Activated CD4-positive, alpha-beta T cell treated with anti-CD3 and anti-CD28 coated beads, Interleukin-2, Interleukin-6, amounts not matched to agents 100 ng/mL and 50 ng/mL, durations not matched to agents 16 hours and 8 hours (primary cell): Measurements from ENCODE around the gene GNB1L.
A peak's percentile ranks its signal among the peaks of the same experiment; 100 is the strongest.

Experiments used
- DNase-seq: peaks from one replicate; pipeline ENCODE4 v3.0.0-alpha.2; 2020

The GNB1L gene

GRCh38 chr22:19875531-19876313, 21.0 kb upstream of the GNB1L start:
- DNase-seq = no peak

DNA sequence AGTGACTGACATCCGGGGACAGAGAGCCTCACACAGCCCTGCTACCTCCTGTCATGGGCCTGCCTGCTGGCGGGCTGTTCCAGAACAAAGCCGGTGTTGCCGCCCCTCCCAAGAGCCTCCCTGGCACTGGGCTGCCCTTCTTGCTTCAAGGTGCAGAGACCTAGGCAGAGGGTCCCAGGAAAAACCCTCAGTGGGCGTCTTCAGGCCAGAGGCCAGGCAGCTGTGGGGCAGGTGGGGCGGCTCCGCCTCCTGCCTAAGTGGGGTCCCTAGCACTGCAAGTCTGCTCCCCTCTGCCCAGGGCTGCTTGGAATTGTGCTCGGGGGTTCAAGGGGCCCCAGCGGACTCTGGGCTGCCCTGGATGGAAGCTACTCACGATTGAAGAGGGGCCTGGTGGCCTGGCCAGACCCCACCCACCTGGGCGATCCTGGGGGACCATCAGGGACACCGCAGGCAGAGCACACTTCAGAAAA, 20.4 kb upstream of the GNB1L start:
- DNase-seq = no peak

DNA sequence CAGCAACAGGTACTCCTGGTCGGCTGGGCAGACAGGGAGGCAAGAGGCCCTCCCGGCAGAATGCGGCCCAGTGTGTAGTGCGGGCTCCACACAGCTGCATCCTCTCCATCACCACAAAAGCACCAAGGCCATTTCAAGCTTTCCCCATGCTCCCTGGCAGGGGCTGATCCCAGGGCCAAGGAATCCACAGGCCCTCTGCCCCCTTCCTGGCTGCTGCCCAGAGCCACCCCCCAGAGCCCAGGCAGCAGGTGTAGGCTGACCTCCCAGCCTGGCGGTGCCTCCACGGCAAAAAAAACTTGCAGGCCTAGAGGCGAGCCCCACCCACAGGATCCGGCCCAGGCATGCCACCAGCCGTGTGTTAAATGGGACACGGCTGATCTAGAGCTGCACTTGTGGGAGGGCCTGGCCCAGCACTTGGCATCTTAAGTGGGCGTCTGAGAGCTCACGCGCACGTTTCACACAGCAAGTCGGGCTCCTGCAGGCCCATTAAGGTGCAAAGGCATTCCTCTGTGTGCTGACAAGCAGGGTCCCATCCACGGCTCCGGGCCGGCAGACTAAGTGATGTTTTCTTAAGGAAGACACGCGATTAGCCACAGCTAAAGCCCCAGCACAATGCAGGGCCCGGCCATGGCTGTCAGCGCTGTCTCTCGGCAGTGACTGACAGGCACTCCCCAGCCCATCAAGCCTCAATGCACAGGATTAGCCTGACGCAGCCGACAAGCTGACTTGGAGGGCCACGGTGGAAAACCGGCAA, 19.8 kb upstream of the GNB1L start:
- DNase-seq = peak; percentile 26

- no peak for DNase-seq
These were observed 19.3 kb upstream of the GNB1L start for GRCh38 chr22:19873960-19874306.

GRCh38 chr22:19873138-19873959, 18.7 kb upstream of the GNB1L start:
- no peak for DNase-seq

DNA sequence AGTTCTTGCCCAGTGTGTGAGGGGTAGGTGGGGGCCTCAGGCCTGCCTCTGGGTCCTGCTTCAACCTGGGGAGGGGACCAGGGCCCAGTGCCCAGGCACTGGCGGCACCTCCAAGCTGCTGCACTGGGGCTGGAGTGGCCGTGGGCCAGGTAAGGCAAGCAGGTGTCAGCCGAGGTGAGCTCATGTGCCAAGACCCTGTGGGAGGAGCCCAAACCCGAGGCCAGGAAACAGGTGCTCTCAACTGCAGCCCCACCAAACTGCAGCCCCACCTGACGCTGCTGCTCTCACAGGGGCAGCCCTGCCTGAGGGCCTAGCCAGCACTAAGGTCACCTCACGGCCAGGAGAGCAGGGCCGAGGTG, 18.1 kb upstream of the GNB1L start:
- no peak for DNase-seq

DNA sequence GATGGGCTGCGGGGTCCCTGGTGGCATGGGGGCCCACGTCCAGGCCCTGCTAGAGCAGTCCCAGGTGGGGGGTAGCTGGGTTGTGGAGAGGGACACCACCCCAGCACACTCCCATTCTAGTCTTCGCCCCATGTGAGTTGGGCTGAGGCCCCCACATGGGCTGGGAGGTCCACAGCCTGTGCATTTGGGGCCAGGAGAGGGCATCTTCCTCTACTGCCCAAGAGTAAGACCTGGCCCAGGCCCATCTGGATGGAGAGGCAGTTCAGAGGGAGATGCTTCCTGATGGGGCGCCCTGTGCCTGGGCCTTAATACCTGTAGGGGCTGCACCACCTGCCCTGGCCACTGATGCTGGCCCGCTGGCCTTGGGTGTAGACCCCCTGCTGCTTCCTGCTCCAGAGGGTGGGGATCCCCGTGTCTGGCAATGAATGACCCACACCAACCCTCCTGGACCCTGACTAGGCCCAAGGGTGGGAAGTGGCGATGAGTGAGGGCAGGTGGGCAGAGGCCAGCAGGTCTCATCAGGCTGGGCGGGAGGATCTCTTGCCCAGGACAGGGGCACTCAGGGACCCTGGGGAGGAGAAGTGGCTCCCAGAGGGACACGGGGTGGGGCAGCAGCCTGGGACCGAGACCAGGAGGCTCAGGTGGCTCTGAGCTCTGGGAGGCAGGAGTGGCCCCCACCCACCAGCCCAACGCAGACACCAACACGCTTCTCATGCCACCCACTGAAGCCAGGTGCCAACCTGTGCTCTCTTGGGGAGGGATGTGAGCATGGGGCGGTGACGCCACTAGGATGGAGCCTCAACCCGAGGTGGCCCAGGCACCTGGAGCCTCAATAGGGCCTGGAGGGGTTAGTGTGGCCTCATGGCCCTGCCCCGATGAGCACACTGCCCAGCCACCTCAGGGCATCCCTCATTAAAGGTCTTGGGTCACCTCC, 17.4 kb upstream of the GNB1L start:
- DNase-seq = no peak

DNA sequence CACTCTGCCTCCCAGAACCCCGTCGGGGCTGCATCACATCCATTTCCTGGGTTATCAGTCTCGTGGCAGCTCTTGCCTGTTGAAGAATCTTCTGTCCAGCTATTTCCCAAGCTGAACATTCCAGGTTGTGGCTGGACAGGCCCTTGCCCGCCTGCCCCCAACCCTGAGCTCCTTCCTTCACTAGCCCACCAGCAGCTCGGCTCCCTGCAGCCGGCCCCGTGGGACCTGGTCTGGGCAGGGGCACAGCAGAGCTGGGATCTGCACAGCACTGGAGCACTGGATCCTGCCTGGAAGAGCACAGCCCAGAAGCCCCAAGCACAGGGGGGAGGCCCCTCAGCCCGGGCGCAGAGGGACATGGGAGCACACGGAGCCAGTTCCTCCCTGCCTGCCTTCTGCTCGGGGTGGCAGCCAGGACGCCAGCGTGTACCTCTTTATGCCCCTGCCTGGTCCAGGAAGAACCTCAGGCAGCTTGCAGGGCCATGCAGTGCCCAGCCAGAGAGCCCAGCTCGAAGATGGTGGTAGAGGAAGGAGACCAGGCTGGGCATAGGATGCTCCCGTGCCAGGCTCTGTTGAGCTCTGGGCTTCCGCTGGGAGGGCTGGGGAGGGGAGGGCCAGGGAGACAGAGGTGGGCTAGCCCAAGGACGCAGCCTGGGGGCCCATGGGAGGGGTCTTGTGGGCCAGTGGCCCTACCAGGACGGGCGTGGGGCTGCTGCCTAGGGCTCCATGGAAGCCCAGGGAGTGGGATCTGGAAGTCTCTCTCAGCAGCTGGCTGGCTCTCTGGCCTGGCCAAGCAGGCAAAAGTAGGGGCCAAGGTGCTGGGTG, 16.6 kb upstream of the GNB1L start:
- DNase-seq = no peak

GRCh38 chr22:19870153-19871022, 15.7 kb upstream of the GNB1L start:
- no peak for DNase-seq

DNA sequence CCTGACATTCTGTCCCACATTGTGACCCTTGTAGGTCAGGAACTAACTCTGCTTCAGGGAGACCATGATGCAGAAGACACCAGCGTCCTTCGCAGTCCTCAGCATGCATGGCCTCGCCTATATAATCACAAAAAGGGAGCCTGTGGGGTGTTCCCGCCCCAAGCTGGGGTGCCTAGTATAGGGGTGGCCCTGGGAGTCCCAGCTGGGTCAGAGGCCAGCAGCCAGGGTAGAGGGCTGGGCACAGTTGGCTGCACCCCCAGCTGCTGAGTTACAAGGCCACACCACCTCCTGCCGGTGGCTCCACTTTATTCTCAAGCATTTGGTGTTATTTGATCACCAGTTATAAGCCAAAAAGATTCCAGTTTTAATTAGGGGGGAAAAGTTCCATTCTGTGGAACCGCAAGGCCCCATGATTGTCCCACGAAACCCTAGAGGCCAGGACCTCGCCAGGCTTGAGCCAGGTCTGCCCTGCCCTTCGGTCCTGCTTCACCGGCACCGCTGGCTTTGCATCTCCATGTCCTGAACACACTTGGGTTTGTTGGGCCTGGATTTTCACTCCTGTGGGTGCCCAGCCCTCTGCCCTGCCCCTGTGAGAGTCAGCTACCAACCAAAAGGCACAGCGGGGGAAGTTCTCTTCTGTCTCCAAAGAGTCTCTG, 15.0 kb upstream of the GNB1L start:
- DNase-seq = no peak

- no peak for DNase-seq
These were observed 14.2 kb upstream of the GNB1L start for GRCh38 chr22:19868773-19869471.

DNA sequence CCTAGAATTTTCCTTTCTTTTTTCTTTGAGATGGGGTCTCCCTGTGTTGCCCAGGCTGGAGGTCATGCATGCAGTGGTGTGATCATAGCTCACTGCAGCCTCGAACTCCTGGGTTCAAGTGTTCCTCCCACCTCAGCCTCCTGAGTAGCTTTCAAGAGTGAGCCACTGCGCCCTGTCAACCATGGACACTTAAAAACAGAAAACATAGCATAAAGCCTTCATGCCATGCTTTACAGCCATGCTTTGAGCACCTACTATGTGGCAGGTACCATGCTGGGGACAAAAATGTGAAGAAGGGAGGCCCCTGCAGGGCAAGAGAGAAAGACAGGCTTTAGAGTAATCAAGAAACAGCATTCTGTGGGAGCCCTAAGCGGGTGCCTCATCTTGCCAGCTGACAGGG, 13.7 kb upstream of the GNB1L start:
- DNase-seq = no peak

DNA sequence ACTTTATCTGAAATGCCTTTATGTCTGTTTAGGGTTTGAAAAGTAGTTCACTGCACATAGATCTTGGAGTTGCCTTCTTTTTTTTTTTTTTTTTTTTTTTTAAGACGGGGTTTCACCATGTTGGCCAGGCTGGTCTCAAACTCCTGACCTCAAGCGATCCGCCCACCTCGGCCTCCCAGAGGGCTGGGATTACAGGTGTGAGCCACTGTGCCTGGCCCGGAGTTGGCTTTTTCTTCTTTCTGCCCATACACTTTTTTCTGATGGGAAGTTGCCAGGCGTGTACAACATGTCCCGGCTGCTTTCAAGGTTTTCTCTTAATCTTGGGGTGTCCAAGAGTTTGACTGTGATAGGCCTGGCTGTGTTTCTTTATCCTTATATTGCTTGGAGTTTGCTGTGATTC, 12.9 kb upstream of the GNB1L start:
- no peak for DNase-seq

DNA sequence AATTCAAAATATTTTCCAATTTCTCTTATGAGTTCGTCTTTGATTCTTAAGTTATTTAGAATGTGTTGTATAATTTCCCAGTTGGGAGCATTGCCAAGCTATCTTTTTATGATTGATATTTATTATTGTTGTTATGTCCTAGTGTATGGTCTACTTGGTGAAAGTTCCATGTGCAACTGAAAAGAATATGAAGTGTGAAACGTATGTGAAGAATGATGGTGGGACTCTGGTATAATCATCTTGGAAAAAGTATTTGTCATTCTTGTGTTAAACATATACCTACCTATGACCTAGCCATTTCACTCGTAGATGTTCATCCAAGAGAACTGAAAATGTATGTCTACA, 12.0 kb upstream of the GNB1L start:
- no peak for DNase-seq

DNA sequence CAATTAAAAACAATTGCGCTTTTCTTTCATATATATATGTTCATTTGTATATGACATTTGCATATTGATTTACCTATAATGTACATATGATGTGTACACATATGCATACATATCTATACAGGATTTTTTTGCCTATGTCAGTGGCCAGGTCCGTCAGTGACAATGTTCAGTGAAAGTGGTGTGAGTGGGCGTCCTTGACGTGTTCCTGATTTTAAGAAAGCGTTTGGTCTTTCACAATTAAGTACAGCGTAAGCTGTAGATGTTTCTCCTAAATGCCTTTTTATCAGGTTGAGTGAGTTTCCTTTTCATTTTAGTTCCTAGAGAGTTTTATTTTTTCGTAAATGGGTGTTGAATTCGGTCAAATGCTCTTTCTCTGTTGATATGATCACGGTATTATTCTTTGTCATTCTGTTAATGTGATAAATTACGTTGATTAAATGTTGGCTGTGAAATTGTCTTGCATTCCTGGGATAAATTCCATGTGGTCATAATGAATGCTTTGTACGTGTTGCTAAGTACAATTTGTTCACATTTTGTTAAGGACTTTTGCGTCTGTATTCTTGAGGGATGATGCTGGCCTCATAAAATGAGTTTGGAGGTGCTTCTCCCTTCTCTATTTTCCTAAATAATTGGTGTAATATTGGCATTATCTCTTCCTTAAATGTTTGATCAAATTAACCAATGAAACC, 10.6 kb upstream of the GNB1L start:
- no peak for DNase-seq

GRCh38 chr22:19864538-19865106, 9.9 kb upstream of the GNB1L start:
- DNase-seq = no peak

- no peak for DNase-seq
These were observed 8.9 kb upstream of the GNB1L start for GRCh38 chr22:19863571-19863970.

GRCh38 chr22:19862619-19863246, 8.1 kb upstream of the GNB1L start:
- no peak for DNase-seq
